ENCODE results near the gene FAT1. TPM values are rescaled to one million over a fixed set of nuclear protein-coding genes. Genes with fewer than 3 reads are reported as not detected.

FAT1 gene
- 279 and 334 TPM in 2 replicates for total RNA-seq

GRCh38 chr4:186723292-186724057 lies at the start of gene FAT1:
Gene FAT1, minus strand, starts transcription at chr4:186723856. Its CDS starts 14,029 bp downstream, at chr4:186709827.

GRCh38 chr4:186554914-186555827 lies 168.5 kb downstream of the FAT1 start, which contains the start of gene MTNR1A:
Gene MTNR1A, minus strand, starts transcription at chr4:186555567. Its CDS starts 202 bp downstream, at chr4:186555365.

Other genes starting within 250 kb of the FAT1 start
- 0.32 TPM in 1 of 2 replicates, not detected in the other for gene MTNR1A, start 168.3 kb downstream of the FAT1 start, total RNA-seq